ENCODE results near the gene ALG12. TPM values are rescaled to one million over a fixed set of nuclear protein-coding genes. Genes with fewer than 3 reads are reported as not detected.
A peak's percentile ranks its signal among the peaks of the same experiment; 100 is the strongest.

ALG12 gene
- polyA plus RNA-seq, 3 donors: 7.2 to 9.5 (median 9.0) TPM

DNA sequence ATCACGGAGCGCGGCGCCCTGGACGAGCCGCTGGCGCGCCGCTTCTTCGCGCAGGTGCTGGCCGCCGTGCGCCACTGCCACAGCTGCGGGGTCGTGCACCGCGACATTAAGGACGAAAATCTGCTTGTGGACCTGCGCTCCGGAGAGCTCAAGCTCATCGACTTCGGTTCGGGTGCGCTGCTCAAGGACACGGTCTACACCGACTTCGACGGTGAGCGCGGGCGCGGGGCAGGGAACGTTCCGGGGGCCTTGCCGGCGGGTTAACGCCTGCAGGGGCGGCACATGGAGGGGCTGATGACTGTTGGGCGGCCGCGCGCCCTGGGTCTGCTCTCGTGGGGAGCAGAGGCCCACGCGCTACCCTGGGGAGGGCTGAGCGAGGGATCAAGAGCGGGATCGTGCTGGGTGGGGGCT is 43.4 kb upstream of the ALG12 start:
- Histone ChIP-seq H3K9me3 (replicated peaks in 1 of 2; ENCODE audit: control insufficient read depth in 1 of 2, insufficient read depth in 1 of 2, low read length in 2 of 2) (no peaks in the 10 kb centered on the region), H3K79me2 (ENCODE audit: insufficient read depth, low read length) (peaks cover 48% of the 10 kb centered on the region), H3K4me3 (replicated peaks in 1 of 3; ENCODE audit: low read depth in 2 of 3, low read length in 3 of 3) (peak overlapping the region; percentile 80 to 97 (median 94)), H3K36me3 (replicated peaks in 1 of 2; ENCODE audit: control insufficient read depth in 1 of 2, insufficient read depth in 2 of 2, low read length in 2 of 2) (peaks cover 26 to 27% of the 10 kb centered on the region in 2 donors), H3K4me1 (ENCODE audit: control insufficient read depth in 1 of 2, insufficient read depth in 2 of 2, low read length in 2 of 2) (peaks cover 50 to 56% of the 10 kb centered on the region in 2 donors), H4K20me1 (ENCODE audit: insufficient read depth, low read length) (peaks cover 55% of the 10 kb centered on the region), H3K4me2 (replicated peaks; ENCODE audit: extremely low read depth, low read length, poor library complexity, severe bottlenecking) (peak overlapping the region; percentile 88), H2AFZ (ENCODE audit: insufficient read depth, low read depth, low read length, poor library complexity, severe bottlenecking) (no peak overlapping the region), H3K9ac (ENCODE audit: insufficient read depth, low read length, poor library complexity, severe bottlenecking) (peak overlapping the region; percentile 100), H3K27ac (ENCODE audit: low read depth in 1 of 2, low read length in 2 of 2) (peak overlapping the region; percentile 91 to 99), H3K27me3 (ENCODE audit: control insufficient read depth in 2 of 2, insufficient read depth in 2 of 2, low read length in 2 of 2) (no peaks in the 10 kb centered on the region)
- H3K4me1 Mint-ChIP-seq: peaks cover 46% of the 10 kb centered on the region
- peak overlapping the region; percentile 89 to 95 (median 91) for H3K27ac Mint-ChIP-seq
- peaks cover 15 to 35% of the 10 kb centered on the region in 2 donors for H3K36me3 Mint-ChIP-seq
- TF ChIP-seq, protein P1, sequence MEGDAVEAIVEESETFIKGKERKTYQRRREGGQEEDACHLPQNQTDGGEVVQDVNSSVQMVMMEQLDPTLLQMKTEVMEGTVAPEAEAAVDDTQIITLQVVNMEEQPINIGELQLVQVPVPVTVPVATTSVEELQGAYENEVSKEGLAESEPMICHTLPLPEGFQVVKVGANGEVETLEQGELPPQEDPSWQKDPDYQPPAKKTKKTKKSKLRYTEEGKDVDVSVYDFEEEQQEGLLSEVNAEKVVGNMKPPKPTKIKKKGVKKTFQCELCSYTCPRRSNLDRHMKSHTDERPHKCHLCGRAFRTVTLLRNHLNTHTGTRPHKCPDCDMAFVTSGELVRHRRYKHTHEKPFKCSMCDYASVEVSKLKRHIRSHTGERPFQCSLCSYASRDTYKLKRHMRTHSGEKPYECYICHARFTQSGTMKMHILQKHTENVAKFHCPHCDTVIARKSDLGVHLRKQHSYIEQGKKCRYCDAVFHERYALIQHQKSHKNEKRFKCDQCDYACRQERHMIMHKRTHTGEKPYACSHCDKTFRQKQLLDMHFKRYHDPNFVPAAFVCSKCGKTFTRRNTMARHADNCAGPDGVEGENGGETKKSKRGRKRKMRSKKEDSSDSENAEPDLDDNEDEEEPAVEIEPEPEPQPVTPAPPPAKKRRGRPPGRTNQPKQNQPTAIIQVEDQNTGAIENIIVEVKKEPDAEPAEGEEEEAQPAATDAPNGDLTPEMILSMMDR (IDR thresholded peaks at IDR 0.05): no peak
- no peak for DNase-seq
- no peaks in the 10 kb centered on the region for H3K9me3 Mint-ChIP-seq
- intact Hi-C loops (cut with micrococcal nuclease): loop anchor here in 1 of 2 donors (10.0 kb wide), 1 partner anchor 343 kb away; the partner anchor contains the start of gene PLXNB2
- peak overlapping the region; percentile 90 to 95 for H3K4me3 Mint-ChIP-seq
- H3K27me3 Mint-ChIP-seq (ENCODE audit: low read depth in 3 of 3): no peaks in the 10 kb centered on the region
- under 1% methylated on average over 49 of the region's 49 CpGs for WGBS (ENCODE audit: insufficient coverage)

DNA sequence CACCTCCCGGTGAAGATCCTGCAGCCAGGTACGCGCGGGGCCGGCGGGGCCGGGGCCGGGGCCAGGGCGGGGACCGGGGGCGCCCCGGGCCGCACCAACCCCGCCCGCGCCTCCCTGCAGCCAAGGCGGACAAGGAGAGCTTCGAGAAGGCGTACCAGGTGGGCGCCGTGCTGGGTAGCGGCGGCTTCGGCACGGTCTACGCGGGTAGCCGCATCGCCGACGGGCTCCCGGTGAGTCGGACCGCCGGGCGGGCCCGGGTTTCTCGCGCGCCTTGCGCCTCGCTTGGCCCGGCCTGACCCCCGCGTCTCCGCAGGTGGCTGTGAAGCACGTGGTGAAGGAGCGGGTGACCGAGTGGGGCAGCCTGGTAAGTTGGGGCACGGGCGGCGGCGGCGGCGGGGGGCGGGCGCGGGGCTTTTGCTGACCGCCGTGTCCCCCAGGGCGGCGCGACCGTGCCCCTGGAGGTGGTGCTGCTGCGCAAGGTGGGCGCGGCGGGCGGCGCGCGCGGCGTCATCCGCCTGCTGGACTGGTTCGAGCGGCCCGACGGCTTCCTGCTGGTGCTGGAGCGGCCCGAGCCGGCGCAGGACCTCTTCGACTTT is 42.9 kb upstream of the ALG12 start:
- TF ChIP-seq, protein P1 (IDR thresholded peaks at IDR 0.05): no peak

More for the DNA sequence above, 42.9 kb upstream of the ALG12 start:
- Histone ChIP-seq H3K9me3 (replicated peaks in 1 of 2; ENCODE audit: control insufficient read depth in 1 of 2, insufficient read depth in 1 of 2, low read length in 2 of 2) (no peaks in the 10 kb centered on the region), H2AFZ (ENCODE audit: insufficient read depth, low read depth, low read length, poor library complexity, severe bottlenecking) (no peak overlapping the region), H3K79me2 (ENCODE audit: insufficient read depth, low read length) (peaks cover 48% of the 10 kb centered on the region), H3K36me3 (replicated peaks in 1 of 2; ENCODE audit: control insufficient read depth in 1 of 2, insufficient read depth in 2 of 2, low read length in 2 of 2) (peaks cover 26 to 27% of the 10 kb centered on the region in 2 donors), H3K27ac (ENCODE audit: low read depth in 1 of 2, low read length in 2 of 2) (peak overlapping the region; percentile 91 to 99), H3K4me3 (replicated peaks in 1 of 3; ENCODE audit: low read depth in 2 of 3, low read length in 3 of 3) (peak overlapping the region; percentile 80 to 97 (median 94)), H3K4me2 (replicated peaks; ENCODE audit: extremely low read depth, low read length, poor library complexity, severe bottlenecking) (peak overlapping the region; percentile 88), H3K4me1 (ENCODE audit: control insufficient read depth in 1 of 2, insufficient read depth in 2 of 2, low read length in 2 of 2) (peaks cover 45 to 51% of the 10 kb centered on the region in 2 donors), H3K27me3 (ENCODE audit: control insufficient read depth in 2 of 2, insufficient read depth in 2 of 2, low read length in 2 of 2) (no peaks in the 10 kb centered on the region), H4K20me1 (ENCODE audit: insufficient read depth, low read length) (peaks cover 50% of the 10 kb centered on the region), H3K9ac (ENCODE audit: insufficient read depth, low read length, poor library complexity, severe bottlenecking) (peak overlapping the region; percentile 100)
- under 1% methylated on average over 84 of the region's 84 CpGs for WGBS (ENCODE audit: insufficient coverage)
- Mint-ChIP-seq H3K4me1 (peaks cover 41% of the 10 kb centered on the region), H3K4me3 (peak overlapping the region; percentile 90 to 95), H3K9me3 (no peaks in the 10 kb centered on the region), H3K36me3 (peaks cover 15 to 35% of the 10 kb centered on the region in 2 donors), H3K27ac (peak overlapping the region; percentile 89 to 95 (median 91)), H3K27me3 (ENCODE audit: low read depth in 3 of 3) (peaks cover 0 to under 1% (median 0%) of the 10 kb centered on the region in 3 donors)
- no peak for DNase-seq
- intact Hi-C loops (cut with micrococcal nuclease): loop anchor here in 1 of 2 donors (10.0 kb wide), 1 partner anchor 344 kb away; the partner anchor contains the start of gene PLXNB2

Data from CD14-positive monocyte (primary cell).